ENCODE measurements around the gene PKP4. TPM values are rescaled to one million over a fixed set of nuclear protein-coding genes. Genes with fewer than 3 reads are reported as not detected.
"Not testable (repeated sequence)": the region's sequence is repeated elsewhere in the genome, so short reads cannot be mapped to it uniquely, and the experiment has no call there.

PKP4 gene
- total RNA-seq, 1 donor from 2014 or later = 64.9 TPM

GRCh38 chr2:158699323-158699722 lies 242.6 kb downstream of the PKP4 start:
- no peak for DNase-seq (ENCODE audit: low spot score)
- H3K27ac Mint-ChIP-seq (ENCODE audit: unreplicated experiment) = no peak overlapping the region
- H3K4me3 Mint-ChIP-seq (ENCODE audit: unreplicated experiment) = no peak overlapping the region
- no peaks in the 10 kb centered on the region for H3K36me3 Mint-ChIP-seq (ENCODE audit: low read depth, unreplicated experiment)
- no peaks in the 10 kb centered on the region for H3K9me3 Mint-ChIP-seq (ENCODE audit: unreplicated experiment)
- no peak for TF ChIP-seq CTCF (IDR thresholded peaks at IDR 0.05; ENCODE audit: unreplicated experiment)
- peaks cover 5% of the 10 kb centered on the region for H3K27me3 Mint-ChIP-seq (ENCODE audit: unreplicated experiment)
- H3K4me1 Mint-ChIP-seq (ENCODE audit: unreplicated experiment) = peaks cover 10% of the 10 kb centered on the region

- no peak for TF ChIP-seq CTCF (IDR thresholded peaks at IDR 0.05; ENCODE audit: unreplicated experiment)
- no peak for DNase-seq (ENCODE audit: low spot score)
- Mint-ChIP-seq H3K4me3 (ENCODE audit: unreplicated experiment) (no peak overlapping the region), H3K36me3 (ENCODE audit: low read depth, unreplicated experiment) (peaks cover 3% of the 10 kb centered on the region), H3K27ac (ENCODE audit: unreplicated experiment) (no peak overlapping the region), H3K27me3 (ENCODE audit: unreplicated experiment) (peaks cover 5% of the 10 kb centered on the region), H3K4me1 (ENCODE audit: unreplicated experiment) (peaks cover 10% of the 10 kb centered on the region), H3K9me3 (ENCODE audit: unreplicated experiment) (peaks cover 9% of the 10 kb centered on the region)
Measured at GRCh38 chr2:158701101-158701500, 244.3 kb downstream of the PKP4 start.

- peaks cover 5% of the 10 kb centered on the region for H3K27me3 Mint-ChIP-seq (ENCODE audit: unreplicated experiment)
- no peak for DNase-seq (ENCODE audit: low spot score)
- no peak overlapping the region for H3K4me3 Mint-ChIP-seq (ENCODE audit: unreplicated experiment)
- no peak overlapping the region for H3K27ac Mint-ChIP-seq (ENCODE audit: unreplicated experiment)
- peaks cover 19% of the 10 kb centered on the region for H3K4me1 Mint-ChIP-seq (ENCODE audit: unreplicated experiment)
- no peak for TF ChIP-seq CTCF (IDR thresholded peaks at IDR 0.05; ENCODE audit: unreplicated experiment)
- peaks cover 3% of the 10 kb centered on the region for H3K36me3 Mint-ChIP-seq (ENCODE audit: low read depth, unreplicated experiment)
- peaks cover 9% of the 10 kb centered on the region for H3K9me3 Mint-ChIP-seq (ENCODE audit: unreplicated experiment)
Measured at GRCh38 chr2:158702740-158703139, 246.0 kb downstream of the PKP4 start.

GRCh38 chr2:158704724-158705465 lies 248.1 kb downstream of the PKP4 start:
- not testable (repeated sequence) for H3K27ac Mint-ChIP-seq (ENCODE audit: unreplicated experiment); H3K27me3 Mint-ChIP-seq (ENCODE audit: unreplicated experiment); H3K4me3 Mint-ChIP-seq (ENCODE audit: unreplicated experiment); H3K4me1 Mint-ChIP-seq (ENCODE audit: unreplicated experiment); H3K9me3 Mint-ChIP-seq (ENCODE audit: unreplicated experiment); DNase-seq (ENCODE audit: low spot score); H3K36me3 Mint-ChIP-seq (ENCODE audit: low read depth, unreplicated experiment)

GRCh38 chr2:158712791-158713522 lies 256.2 kb downstream of the PKP4 start:
- Mint-ChIP-seq H3K9me3 (ENCODE audit: unreplicated experiment) (peaks cover 5% of the 10 kb centered on the region), H3K27me3 (ENCODE audit: unreplicated experiment) (no peaks in the 10 kb centered on the region)

More at GRCh38 chr2:158712791-158713522, 256.2 kb downstream of the PKP4 start:
- Mint-ChIP-seq H3K27ac (ENCODE audit: unreplicated experiment) (no peak overlapping the region), H3K36me3 (ENCODE audit: low read depth, unreplicated experiment) (peaks cover 6% of the 10 kb centered on the region), H3K4me1 (ENCODE audit: unreplicated experiment) (peaks cover 32% of the 10 kb centered on the region), H3K4me3 (ENCODE audit: unreplicated experiment) (no peak overlapping the region)
- TF ChIP-seq CTCF (IDR thresholded peaks at IDR 0.05; ENCODE audit: unreplicated experiment) = no peak
- DNase-seq (ENCODE audit: low spot score) = no peak

Data from endothelial cell (in vitro differentiated cells).